Measurements from ENCODE around the gene YAE1.

YAE1 gene

GRCh38 chr7:39554583-39555165 is 11.5 kb upstream of the YAE1 start:
- Histone ChIP-seq H3K4me1 (ENCODE audit: control insufficient read depth in 1 of 2, insufficient read depth in 1 of 2, low read depth in 1 of 2, low read length in 1 of 2) (no peaks in the 10 kb centered on the region), H3K36me3 (no peaks in the 10 kb centered on the region), H3K4me3 (ENCODE audit: low read depth in 1 of 2, low read length in 1 of 2) (no peak overlapping the region), H3K27me3 (peaks cover 7% of the 10 kb centered on the region), H3K9me3 (no peaks in the 10 kb centered on the region), H3K27ac (no peak overlapping the region)
- TF ChIP-seq CTCF (IDR thresholded peaks at IDR 0.05) = no peak

- Histone ChIP-seq H3K27ac (no peak overlapping the region), H3K4me1 (ENCODE audit: control insufficient read depth in 1 of 2, insufficient read depth in 1 of 2, low read depth in 1 of 2, low read length in 1 of 2) (no peaks in the 10 kb centered on the region), H3K27me3 (peaks cover 19% of the 10 kb centered on the region), H3K4me3 (ENCODE audit: low read depth in 1 of 2, low read length in 1 of 2) (no peak overlapping the region), H3K36me3 (no peaks in the 10 kb centered on the region), H3K9me3 (no peaks in the 10 kb centered on the region)
- no peak for TF ChIP-seq CTCF (IDR thresholded peaks at IDR 0.05)
These were observed 9.0 kb upstream of the YAE1 start for GRCh38 chr7:39557222-39557621.

GRCh38 chr7:39557911-39558310 is 8.3 kb upstream of the YAE1 start:
- no peaks in the 10 kb centered on the region for H3K9me3 ChIP-seq
- H3K27ac ChIP-seq = no peak overlapping the region
- no peak for TF ChIP-seq CTCF (IDR thresholded peaks at IDR 0.05)
- no peaks in the 10 kb centered on the region for H3K36me3 ChIP-seq
- no peak overlapping the region for H3K4me3 ChIP-seq (ENCODE audit: low read depth in 1 of 2, low read length in 1 of 2)
- H3K27me3 ChIP-seq = peaks cover 19% of the 10 kb centered on the region
- H3K4me1 ChIP-seq (ENCODE audit: control insufficient read depth in 1 of 2, insufficient read depth in 1 of 2, low read depth in 1 of 2, low read length in 1 of 2) = no peaks in the 10 kb centered on the region

DNA sequence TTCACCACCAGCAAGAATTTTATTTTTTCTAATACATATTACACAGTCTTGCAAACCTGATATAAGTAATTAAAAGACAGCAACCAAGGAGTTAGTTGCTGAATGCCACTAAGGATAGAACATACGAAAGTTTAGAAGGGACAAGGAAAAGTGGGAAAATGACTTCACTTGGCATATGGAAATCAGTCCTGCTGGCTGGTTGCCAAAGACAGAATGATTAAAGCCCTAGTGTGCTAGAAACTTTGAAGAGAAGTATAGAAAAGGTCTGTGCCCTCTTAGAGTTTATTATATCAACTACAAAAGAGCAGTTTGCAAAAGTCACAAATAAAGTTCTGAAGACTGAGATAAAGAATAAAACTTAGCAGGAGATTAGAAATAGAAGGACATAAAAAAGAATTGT is 5.8 kb upstream of the YAE1 start:
- Histone ChIP-seq H3K4me1 (ENCODE audit: control insufficient read depth in 1 of 2, insufficient read depth in 1 of 2, low read depth in 1 of 2, low read length in 1 of 2) (peaks cover 0 to under 1% of the 10 kb centered on the region in 2 experiments), H3K27me3 (peaks cover 34% of the 10 kb centered on the region), H3K36me3 (no peaks in the 10 kb centered on the region), H3K4me3 (ENCODE audit: low read depth in 1 of 2, low read length in 1 of 2) (no peak overlapping the region), H3K9me3 (no peaks in the 10 kb centered on the region), H3K27ac (no peak overlapping the region)
- TF ChIP-seq CTCF (IDR thresholded peaks at IDR 0.05) = no peak

DNA sequence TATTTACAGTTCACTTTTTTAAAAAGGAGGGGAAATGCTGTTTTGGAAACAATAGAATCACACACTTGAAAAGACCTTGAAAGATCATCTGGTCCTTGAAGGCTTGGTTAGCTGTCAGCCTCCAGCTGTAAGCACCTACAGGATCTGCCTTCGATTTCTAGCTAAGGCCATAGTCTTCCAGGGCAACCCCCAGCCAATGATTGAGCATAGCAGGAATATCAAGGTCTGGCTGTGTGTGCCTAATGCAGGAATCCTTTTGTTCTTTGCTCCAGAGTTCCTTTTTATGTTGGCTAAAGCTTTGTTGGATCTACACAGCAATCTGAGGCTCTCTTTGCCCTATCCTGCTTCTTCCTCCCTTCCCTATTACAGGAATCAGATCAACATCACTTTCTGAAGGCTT is 5.2 kb upstream of the YAE1 start:
- Histone ChIP-seq H3K4me1 (ENCODE audit: control insufficient read depth in 1 of 2, insufficient read depth in 1 of 2, low read depth in 1 of 2, low read length in 1 of 2) (peaks cover 6% of the 10 kb centered on the region in 2 experiments), H3K36me3 (no peaks in the 10 kb centered on the region), H3K4me3 (ENCODE audit: low read depth in 1 of 2, low read length in 1 of 2) (no peak overlapping the region), H3K9me3 (no peaks in the 10 kb centered on the region), H3K27me3 (peaks cover 39% of the 10 kb centered on the region), H3K27ac (no peak overlapping the region)
- no peak for TF ChIP-seq CTCF (IDR thresholded peaks at IDR 0.05)

GRCh38 chr7:39565538-39565937 is 666 bp upstream of the YAE1 start:
- Histone ChIP-seq H3K36me3 (no peaks in the 10 kb centered on the region), H3K27me3 (peaks cover 31% of the 10 kb centered on the region), H3K27ac (no peak overlapping the region), H3K9me3 (no peaks in the 10 kb centered on the region), H3K4me3 (ENCODE audit: low read depth in 1 of 2, low read length in 1 of 2) (peak overlapping the region; percentile 69 to 84), H3K4me1 (ENCODE audit: control insufficient read depth in 1 of 2, insufficient read depth in 1 of 2, low read depth in 1 of 2, low read length in 1 of 2) (peaks cover 13 to 14% of the 10 kb centered on the region in 2 experiments)
- TF ChIP-seq CTCF (IDR thresholded peaks at IDR 0.05) = no peak
